ENCODE measurements around the gene ZNF841. TPM values are rescaled to one million over a fixed set of nuclear protein-coding genes. Genes with fewer than 3 reads are reported as not detected.

Gene ZNF841
- total and polyA plus RNA-seq, 2 of the 8 experiments (the other 6 are each of a cell fraction or from before 2014, with no cell fraction given), result 4.1 to 17.9 TPM

- TF ChIP-seq TCF12 (IDR thresholded peaks at IDR 0.05; ENCODE audit: low read depth, low read length), result no peak
Measured at GRCh38 chr19:52102782-52103181, 7.2 kb upstream of the ZNF841 start (continued).

Data from H1 (cell line).